ENCODE data around the gene AANAT.
A peak's percentile ranks its signal among the peaks of the same experiment; 100 is the strongest.

AANAT gene

DNA sequence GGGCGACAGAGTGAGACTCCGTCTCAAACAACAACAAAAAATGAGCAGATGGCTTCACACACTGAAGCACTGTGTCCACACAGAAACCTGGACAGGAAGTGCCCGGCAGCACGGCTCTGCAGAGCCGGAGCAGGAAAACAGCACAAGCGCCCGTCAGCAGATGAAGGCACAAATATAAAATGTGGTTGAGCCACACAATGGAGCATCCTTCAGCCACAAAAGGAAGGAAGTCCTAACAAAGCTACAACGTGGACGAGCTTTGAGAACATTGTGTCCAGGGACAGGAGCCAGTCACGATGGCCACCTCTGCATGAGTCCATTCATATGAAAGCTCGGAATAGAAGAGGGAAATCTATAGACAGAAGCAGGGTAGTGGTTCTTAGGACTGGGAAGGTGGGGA, 18.2 kb downstream of the AANAT start:
- Mint-ChIP-seq H3K36me3 (ENCODE audit: low read depth) (peaks cover 13% of the 10 kb centered on the region), H3K4me3 (no peak overlapping the region), H3K9me3 (no peaks in the 10 kb centered on the region), H3K27ac (no peak overlapping the region), H3K27me3 (no peaks in the 10 kb centered on the region), H3K4me1 (ENCODE audit: low read depth) (peaks cover 51% of the 10 kb centered on the region)

DNA sequence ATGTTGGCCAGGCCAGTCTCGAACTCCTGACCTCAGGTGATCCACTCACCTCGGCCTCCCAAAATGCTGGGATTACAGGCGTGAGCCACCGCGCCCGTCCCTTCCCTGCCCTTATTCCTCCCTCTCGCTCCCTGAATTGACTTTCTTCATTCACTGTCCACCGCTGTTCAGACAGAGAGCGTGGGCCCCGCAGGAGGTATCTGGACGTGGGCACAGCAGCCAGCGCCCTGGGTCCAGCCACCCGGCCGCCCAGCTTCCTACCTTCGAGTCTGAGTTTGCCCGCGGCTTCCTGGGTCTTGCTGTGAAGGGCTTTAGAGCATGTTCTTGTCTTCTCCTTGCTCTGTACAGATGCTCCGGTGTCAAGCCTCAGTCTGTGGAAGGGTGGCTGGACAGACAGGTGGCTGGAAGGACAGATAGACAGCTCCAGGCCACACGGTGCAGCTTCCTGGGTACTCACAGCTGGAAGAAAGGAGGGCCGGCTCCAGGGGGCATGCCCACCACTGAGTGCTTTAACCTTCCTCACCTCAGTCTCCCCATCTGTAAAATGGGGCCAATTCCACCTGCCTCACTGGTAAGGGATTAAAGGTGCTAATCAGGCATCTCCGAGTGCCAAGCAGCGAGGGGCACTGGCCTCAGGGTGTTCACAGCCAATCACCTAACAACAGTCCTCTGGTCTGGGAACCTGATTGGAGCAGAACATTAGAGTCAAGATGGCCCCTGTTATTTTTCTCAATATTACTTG, 20.2 kb downstream of the AANAT start:
- H3K9me3 Mint-ChIP-seq = no peaks in the 10 kb centered on the region
- no peak overlapping the region for H3K27ac Mint-ChIP-seq
- no peak overlapping the region for H3K4me3 Mint-ChIP-seq
- H3K4me1 Mint-ChIP-seq (ENCODE audit: low read depth) = peaks cover 54% of the 10 kb centered on the region
- no peaks in the 10 kb centered on the region for H3K27me3 Mint-ChIP-seq
- H3K36me3 Mint-ChIP-seq (ENCODE audit: low read depth) = peaks cover 11% of the 10 kb centered on the region

DNA sequence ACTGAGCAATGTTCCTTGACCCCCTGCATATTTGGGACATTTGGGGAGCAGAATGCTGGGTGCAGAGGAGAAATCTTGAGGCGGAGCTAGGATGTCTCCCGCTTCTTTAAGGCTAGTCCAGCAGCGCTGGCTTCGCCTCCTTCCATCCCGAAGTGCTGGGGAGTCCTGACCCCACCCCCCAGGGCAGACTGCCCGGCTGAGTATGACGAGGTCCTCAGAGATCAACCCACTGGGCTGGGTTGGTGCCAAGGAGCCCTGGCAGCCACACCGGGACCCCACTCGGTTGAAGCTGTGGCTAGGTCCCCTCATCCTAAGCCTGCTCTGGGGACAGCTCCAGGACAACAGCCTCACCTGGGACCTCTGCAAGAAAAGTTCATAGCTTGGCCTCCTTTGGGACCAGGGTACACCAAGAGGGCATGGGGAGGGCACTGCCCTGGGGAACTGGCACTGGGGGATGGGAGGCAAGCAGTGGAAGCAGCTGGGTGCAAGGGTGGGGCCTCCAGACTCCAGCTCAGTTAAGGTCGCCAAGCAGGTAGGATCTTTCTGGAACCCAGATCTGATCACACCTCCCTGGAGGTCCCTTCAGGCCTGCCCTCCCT, 22.8 kb downstream of the AANAT start:
- H3K27ac Mint-ChIP-seq = no peak overlapping the region
- peaks cover 11% of the 10 kb centered on the region for H3K36me3 Mint-ChIP-seq (ENCODE audit: low read depth)
- peaks cover 67% of the 10 kb centered on the region for H3K4me1 Mint-ChIP-seq (ENCODE audit: low read depth)
- H3K4me3 Mint-ChIP-seq = no peak overlapping the region
- no peaks in the 10 kb centered on the region for H3K9me3 Mint-ChIP-seq
- H3K27me3 Mint-ChIP-seq = no peaks in the 10 kb centered on the region

DNA sequence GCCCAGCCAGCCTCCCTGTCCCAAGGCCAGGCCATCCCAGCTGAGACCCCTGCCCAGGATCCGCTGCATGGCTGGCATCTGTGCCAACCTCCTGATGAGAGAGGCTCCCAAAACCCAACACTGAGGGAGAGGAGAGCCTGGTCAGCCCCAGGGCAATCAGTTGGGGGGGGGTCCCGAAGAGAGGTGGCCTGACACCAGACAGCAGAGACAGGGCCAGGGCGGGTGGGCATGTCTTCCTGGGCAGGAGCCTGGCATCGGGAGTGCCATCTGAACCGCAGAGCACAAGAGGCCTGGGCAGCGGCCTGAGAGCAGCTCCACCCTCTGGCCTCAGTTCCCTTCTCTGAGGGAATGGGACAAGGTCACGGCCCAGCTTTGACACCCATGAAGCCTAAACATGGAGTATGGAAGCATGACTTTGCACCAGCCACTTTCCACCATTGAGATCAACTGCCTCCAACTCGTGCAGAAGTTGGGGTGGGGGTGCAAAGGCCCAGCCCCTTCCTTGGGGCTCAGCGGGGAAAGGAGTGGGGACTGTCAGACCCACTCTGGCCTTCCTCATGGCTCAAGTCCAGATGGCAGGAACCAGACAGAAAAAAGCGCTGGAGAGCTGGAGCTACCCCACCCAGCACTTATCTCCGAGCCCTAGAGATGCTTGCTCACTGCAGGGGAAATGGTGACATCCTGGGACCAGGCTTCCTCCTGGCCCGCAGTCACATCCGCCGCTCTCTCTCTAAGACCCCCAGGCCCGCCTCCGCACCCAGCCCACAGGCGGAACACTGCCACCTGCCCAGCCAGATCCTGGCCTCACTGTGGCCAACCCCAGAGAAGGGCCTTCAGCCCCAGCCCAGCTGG, 24.1 kb downstream of the AANAT start:
- peak overlapping the region; percentile 83 for H3K4me3 Mint-ChIP-seq
- peak overlapping the region; percentile 98 for H3K27ac Mint-ChIP-seq
- H3K27me3 Mint-ChIP-seq = no peaks in the 10 kb centered on the region
- H3K36me3 Mint-ChIP-seq (ENCODE audit: low read depth) = peaks cover 6% of the 10 kb centered on the region
- no peaks in the 10 kb centered on the region for H3K9me3 Mint-ChIP-seq
- peaks cover 73% of the 10 kb centered on the region for H3K4me1 Mint-ChIP-seq (ENCODE audit: low read depth)

DNA sequence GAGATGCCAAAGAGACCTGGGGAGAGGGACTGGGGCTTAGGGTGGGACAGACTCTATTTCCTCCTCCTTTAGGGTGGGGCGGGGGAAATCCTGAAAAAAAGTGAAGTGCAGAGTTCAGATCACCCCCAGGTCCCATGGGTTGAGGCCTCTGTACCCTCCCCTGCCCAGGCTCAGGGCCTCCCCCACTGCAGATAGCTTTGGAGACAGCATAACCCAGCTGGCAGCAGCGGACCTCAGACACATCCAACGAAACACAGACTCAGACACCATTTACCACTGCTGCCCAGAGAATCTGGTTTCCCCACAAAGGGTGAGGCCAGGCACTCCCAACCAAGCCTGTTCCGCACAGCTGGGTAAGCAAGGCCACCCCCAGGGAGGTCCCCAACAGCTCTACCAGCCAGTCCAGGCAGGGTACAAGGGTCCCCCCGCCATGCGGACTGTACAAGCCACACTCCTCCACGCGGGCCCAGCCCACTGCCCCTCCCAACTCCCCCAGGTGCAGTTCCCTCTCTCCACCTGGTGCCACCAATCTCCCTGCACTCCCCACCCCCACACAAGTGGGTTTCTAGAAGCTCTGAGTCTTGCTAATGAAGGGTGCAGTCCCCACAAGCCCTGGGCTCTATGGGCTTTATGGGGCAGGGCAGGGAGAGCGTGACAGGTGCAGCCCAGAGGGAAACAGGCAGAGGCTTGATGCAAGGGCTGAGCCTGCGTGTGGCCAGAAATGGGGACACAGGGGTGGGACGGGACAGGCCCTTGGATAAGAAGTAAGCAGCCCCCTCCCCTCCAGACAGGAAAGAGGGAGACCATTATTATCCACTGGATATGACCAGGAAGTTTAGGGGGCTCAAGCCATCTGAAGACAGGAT, 25.0 kb downstream of the AANAT start:
- H3K27me3 Mint-ChIP-seq = no peaks in the 10 kb centered on the region
- H3K4me3 Mint-ChIP-seq = peak overlapping the region; percentile 83
- peaks cover 6% of the 10 kb centered on the region for H3K36me3 Mint-ChIP-seq (ENCODE audit: low read depth)
- H3K4me1 Mint-ChIP-seq (ENCODE audit: low read depth) = peaks cover 80% of the 10 kb centered on the region
- H3K9me3 Mint-ChIP-seq = no peaks in the 10 kb centered on the region
- peak overlapping the region; percentile 98 for H3K27ac Mint-ChIP-seq

DNA sequence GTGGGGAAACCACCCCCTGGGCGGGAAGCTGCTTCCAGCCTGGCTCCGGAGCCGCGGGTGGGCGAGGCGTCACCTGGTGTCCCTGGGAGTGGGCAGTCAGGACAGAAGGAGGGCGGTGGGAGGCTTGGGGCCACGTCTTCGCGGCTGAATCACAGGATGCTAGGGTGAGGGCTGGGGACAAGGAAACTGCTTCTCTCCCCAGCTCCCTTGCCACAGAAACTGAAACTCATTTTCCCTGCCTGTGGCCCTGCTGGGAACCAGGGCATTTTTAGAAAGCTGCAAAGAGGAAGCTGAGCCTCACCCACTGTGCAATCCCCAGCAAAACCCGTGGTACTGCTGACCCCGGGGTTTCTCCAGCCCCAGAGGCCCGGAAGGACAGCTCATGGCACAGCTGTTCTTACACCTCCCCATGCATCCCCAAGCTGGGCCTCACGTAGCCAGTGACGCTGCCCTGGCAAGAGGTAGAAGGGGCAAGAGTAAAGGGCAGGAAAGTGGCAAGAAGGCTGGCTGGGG, 25.6 kb downstream of the AANAT start:
- H3K4me1 Mint-ChIP-seq (ENCODE audit: low read depth) = peaks cover 87% of the 10 kb centered on the region

DNA sequence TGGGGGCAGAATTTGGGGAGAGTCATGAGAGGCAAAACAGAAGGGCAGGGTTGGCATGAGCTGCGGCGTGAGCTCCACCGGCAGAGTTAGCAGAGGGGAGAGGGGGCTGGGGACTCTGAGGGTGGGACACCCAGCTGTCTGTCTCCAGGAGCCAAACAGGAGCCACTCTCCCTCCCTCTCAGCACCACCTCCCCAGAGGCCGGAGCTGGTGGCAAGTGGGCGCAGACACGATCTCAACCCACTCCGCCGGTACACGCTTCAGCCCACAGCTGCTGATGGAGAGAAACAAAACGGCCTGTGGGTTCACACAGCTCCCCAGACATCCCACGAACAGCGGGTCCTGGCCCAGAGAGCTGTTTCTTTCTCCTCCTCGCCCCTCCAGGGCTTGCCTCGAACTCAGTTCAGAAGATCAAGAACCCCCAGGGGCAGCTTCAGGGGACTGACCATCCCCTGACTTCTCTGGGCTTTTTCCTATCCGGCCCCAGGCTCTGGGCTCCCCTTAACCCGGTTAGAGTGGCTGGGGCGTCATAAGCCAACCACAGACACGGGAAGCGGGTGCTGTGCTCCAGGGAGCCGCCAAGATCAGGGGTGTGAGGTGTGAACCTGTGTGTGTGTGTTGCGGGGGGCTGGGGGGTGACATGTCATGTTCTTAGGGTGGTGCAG, 26.2 kb downstream of the AANAT start:
- peaks cover 93% of the 10 kb centered on the region for H3K4me1 Mint-ChIP-seq (ENCODE audit: low read depth)
- H3K4me3 Mint-ChIP-seq = peak overlapping the region; percentile 83
- H3K27ac Mint-ChIP-seq = peak overlapping the region; percentile 98

More for the DNA sequence above, 25.6 kb downstream of the AANAT start:
- no peaks in the 10 kb centered on the region for H3K27me3 Mint-ChIP-seq
- H3K36me3 Mint-ChIP-seq (ENCODE audit: low read depth) = no peaks in the 10 kb centered on the region
- H3K4me3 Mint-ChIP-seq = peak overlapping the region; percentile 83
- H3K9me3 Mint-ChIP-seq = no peaks in the 10 kb centered on the region
- peak overlapping the region; percentile 98 for H3K27ac Mint-ChIP-seq

DNA sequence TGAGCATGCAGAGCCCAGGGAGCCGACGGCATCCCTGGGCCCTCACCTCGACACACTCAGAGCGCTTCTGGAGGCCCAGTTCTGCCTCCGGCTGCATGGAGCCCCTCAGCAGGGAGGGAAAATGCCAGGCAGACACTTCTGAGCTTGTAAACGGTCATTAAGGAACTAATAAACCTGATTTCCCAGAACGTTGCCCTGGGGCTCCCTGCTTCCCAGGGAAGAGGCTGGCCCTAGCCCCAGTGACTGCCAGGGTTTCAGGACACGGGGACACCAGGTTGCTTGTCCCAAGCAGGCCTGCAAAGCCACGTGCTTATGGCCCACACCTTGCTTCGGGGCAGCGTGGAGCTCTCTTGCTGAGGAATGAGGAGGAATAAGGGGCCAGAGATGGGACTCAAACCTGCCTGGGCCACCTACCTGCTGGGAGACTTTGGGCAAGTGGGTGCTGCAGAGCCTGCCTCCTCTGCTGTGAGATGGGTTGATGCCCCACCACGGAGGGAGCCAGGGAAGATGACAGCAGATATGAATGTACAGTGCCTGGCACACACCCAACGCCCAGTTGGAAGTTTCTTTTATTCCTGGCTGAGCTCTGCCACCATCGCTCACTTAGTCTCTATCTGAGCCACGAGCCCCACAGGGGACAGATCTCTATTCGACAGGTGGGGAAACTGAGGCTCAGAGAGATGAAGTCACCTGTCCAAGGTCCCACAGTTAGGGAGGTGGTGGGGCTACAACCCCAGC, 28.4 kb downstream of the AANAT start:
- Mint-ChIP-seq H3K4me3 (no peak overlapping the region), H3K27ac (peak overlapping the region; percentile 21), H3K27me3 (no peaks in the 10 kb centered on the region)

More for the DNA sequence above, 26.2 kb downstream of the AANAT start:
- peaks cover 3% of the 10 kb centered on the region for H3K36me3 Mint-ChIP-seq (ENCODE audit: low read depth)
- H3K27me3 Mint-ChIP-seq = no peaks in the 10 kb centered on the region
- H3K9me3 Mint-ChIP-seq = no peaks in the 10 kb centered on the region

DNA sequence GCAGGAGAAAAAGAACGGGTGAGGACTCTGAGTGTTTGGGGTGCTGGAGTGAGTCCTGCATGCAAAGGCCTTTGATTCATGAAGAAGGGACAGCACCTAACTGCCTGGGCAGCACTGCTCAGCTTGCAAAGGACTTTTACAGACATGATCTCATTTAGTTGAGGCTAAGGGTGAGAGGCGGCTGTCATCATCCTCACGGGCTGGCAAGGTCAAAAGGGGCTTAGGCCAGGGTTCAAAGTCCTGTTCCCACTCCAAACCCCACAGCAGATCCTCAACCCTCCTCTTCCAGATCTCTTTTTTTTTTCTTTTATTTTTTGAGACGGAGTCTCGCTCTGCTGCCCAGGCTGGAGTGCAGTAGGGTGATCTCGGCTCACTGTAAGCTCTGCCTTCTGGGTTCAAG, 29.1 kb downstream of the AANAT start:
- H3K4me1 Mint-ChIP-seq (ENCODE audit: low read depth) = peaks cover 86% of the 10 kb centered on the region
- peaks cover 8% of the 10 kb centered on the region for H3K36me3 Mint-ChIP-seq (ENCODE audit: low read depth)
- H3K9me3 Mint-ChIP-seq = no peaks in the 10 kb centered on the region
- H3K4me3 Mint-ChIP-seq = no peak overlapping the region
- no peak overlapping the region for H3K27ac Mint-ChIP-seq
- no peaks in the 10 kb centered on the region for H3K27me3 Mint-ChIP-seq

More for the DNA sequence above, 28.4 kb downstream of the AANAT start:
- H3K4me1 Mint-ChIP-seq (ENCODE audit: low read depth) = peaks cover 90% of the 10 kb centered on the region
- no peaks in the 10 kb centered on the region for H3K9me3 Mint-ChIP-seq
- H3K36me3 Mint-ChIP-seq (ENCODE audit: low read depth) = peaks cover 8% of the 10 kb centered on the region

DNA sequence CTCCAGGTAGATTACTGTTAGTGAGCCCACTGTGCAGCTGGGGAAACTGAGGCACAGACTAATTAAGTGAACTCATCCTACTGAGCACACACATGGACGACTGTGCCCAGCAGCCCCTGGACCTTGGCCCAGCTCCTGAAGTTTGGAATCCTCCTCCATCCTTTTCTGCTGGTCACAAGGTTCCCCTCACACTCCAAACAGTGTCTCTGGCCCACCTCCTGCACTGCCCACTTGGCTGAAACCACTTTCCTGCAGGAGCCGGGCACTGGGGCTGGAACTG, 30.2 kb downstream of the AANAT start:
- H3K4me3 Mint-ChIP-seq = peak overlapping the region; percentile 4
- H3K27me3 Mint-ChIP-seq = no peaks in the 10 kb centered on the region
- H3K27ac Mint-ChIP-seq = no peak overlapping the region
- H3K9me3 Mint-ChIP-seq = no peaks in the 10 kb centered on the region
- peaks cover 8% of the 10 kb centered on the region for H3K36me3 Mint-ChIP-seq (ENCODE audit: low read depth)
- peaks cover 81% of the 10 kb centered on the region for H3K4me1 Mint-ChIP-seq (ENCODE audit: low read depth)

DNA sequence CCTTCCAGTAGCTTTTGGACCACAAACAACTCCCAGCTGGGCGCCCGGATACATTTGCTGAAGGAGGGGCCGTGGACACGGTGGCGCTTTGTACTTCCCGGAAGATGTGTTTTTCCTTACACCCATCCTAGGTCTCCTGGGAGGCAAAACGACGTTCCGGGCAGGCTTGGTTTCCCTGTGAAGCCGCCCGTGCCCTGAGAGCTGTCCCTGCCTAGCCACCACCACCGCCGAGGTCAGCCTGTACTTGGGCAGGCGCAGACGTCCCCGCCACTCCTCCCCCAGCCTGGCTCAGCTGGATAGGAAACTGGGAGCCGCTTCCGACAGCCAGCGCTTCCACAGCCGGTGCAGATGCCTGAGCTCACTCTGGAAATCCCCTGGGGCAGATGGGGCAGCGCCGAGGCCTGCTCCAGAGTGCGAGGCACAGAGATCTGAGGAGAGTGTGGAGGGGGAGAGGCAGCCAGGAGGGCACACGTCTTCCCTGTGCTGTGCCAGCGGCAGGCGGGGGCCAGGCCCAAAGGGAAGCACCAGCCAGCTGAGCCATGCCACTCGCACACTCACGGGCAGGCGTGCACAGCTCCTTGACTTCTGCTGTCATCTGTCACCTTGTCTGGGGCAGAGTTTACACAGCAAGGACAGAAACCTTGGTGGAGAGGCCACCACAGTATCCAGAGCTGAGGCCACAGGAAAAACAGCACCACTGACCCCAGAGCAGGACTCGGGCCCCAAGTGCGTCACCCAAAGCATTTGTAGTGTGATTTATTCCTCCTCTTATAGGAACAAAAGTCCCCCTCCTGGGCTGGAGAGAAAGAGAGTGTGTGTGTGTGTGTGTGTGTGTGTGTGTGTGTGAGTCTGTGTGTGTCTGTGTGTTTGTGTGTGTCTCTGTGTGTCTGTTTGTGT, 30.8 kb downstream of the AANAT start:
- H3K36me3 Mint-ChIP-seq (ENCODE audit: low read depth) = peaks cover 8% of the 10 kb centered on the region
- H3K4me1 Mint-ChIP-seq (ENCODE audit: low read depth) = peaks cover 76% of the 10 kb centered on the region
- peak overlapping the region; percentile 85 for H3K4me3 Mint-ChIP-seq
- peak overlapping the region; percentile 36 for H3K27ac Mint-ChIP-seq
- H3K9me3 Mint-ChIP-seq = no peaks in the 10 kb centered on the region
- no peaks in the 10 kb centered on the region for H3K27me3 Mint-ChIP-seq

DNA sequence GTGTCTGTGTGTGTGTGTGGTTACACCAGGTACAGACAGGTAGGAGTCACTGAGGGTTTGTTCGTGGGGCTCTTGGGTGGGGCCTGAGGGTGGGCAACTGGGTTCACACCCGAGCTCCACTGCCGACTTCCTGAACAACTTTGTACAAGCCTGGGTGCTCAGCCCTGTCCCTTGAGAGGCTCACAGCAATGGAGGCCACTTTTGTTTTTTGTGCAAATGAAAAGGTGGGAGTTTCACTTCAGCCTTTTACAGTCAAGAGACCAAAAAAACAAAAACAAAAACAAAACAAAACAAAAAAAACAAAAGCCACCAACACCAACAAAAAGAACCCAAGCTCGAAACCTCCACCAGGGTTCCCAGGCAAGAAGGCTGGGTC, 31.5 kb downstream of the AANAT start:
- peaks cover 69% of the 10 kb centered on the region for H3K4me1 Mint-ChIP-seq (ENCODE audit: low read depth)
- H3K9me3 Mint-ChIP-seq = no peaks in the 10 kb centered on the region
- peak overlapping the region; percentile 85 for H3K4me3 Mint-ChIP-seq
- H3K27me3 Mint-ChIP-seq = no peaks in the 10 kb centered on the region
- H3K36me3 Mint-ChIP-seq (ENCODE audit: low read depth) = peaks cover 8% of the 10 kb centered on the region
- peak overlapping the region; percentile 36 for H3K27ac Mint-ChIP-seq

DNA sequence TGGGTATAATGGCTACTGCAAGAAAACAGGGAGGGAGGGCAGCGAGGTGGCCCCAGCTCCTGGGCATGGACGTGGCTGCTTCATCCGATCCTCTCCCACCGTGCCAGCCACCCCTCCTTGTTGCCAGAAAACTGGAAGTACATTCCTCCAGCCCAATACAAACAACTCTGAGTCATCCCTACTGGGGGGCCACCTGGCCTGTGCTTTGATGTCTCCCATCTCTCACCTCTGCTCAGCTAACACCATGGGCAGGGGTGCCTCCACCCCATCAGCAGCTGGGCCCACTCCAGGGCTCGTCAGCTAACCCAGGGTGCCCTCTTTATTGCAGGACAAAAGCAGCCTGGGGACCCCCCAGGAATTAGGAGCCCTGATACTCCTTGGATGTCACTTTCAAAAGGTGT, 31.9 kb downstream of the AANAT start:
- H3K27me3 Mint-ChIP-seq = no peaks in the 10 kb centered on the region
- no peak overlapping the region for H3K27ac Mint-ChIP-seq
- peaks cover 65% of the 10 kb centered on the region for H3K4me1 Mint-ChIP-seq (ENCODE audit: low read depth)

More for the DNA sequence above, 31.9 kb downstream of the AANAT start:
- no peaks in the 10 kb centered on the region for H3K9me3 Mint-ChIP-seq
- H3K36me3 Mint-ChIP-seq (ENCODE audit: low read depth) = peaks cover 8% of the 10 kb centered on the region
- peak overlapping the region; percentile 85 for H3K4me3 Mint-ChIP-seq

Data from stimulated activated naive CD8-positive, alpha-beta T cell treated with anti-CD3 and anti-CD28 coated beads, Interleukin-15, Interleukin-2, amounts not matched to agents 100 ng/mL and 50 ng/mL, for 24 hours (primary cell).